K562 (cell line): Measurements from ENCODE around the gene CFDP1. TPM values are rescaled to one million over a fixed set of nuclear protein-coding genes. Genes with fewer than 3 reads are reported as not detected.

ENCODE experiments used
- CTBP1 ChIP-seq: fragments of 450-650 bp; IDR thresholded peaks from 2 replicates; pipeline ENCODE4 v1.6.1; 2016; ENCODE audit warnings: borderline replicate concordance
- DACH1 ChIP-seq: fragments of 450-650 bp; IDR thresholded peaks from 2 replicates; pipeline ENCODE4 v1.6.1; 2018; ENCODE audit not compliant: partially characterized antibody
- ERF ChIP-seq: fragments of 450-650 bp; formaldehyde crosslinking; IDR thresholded peaks from 2 replicates; pipeline ENCODE4 v1.4.0; 2020; ENCODE audit warnings: mild to moderate bottlenecking, mixed read lengths
- ESRRA ChIP-seq: fragments of 450-650 bp; IDR thresholded peaks from 2 replicates; pipeline ENCODE4 v1.6.1; 2014; ENCODE audit warnings: low read depth, mild to moderate bottlenecking, moderate library complexity, borderline replicate concordance
- PRPF4 ChIP-seq: fragments of 200-400 bp; formaldehyde crosslinking; IDR thresholded peaks from one replicate; pipeline ENCODE4 v1.6.1; 2017; ENCODE audit warnings: low read length, low read depth, mild to moderate bottlenecking; ENCODE audit not compliant: insufficient read depth, poor library complexity, severe bottlenecking
- RBFOX2 ChIP-seq: fragments of 200-400 bp; formaldehyde crosslinking; IDR thresholded peaks from 2 replicates; pipeline ENCODE4 v1.6.1; 2017; ENCODE audit warnings: low read depth, mild to moderate bottlenecking, low read length, moderate library complexity
- VEZF1 ChIP-seq: fragments of 200-800 bp; sonication (Bioruptor generic); IDR thresholded peaks from 2 replicates; pipeline ENCODE4 v1.6.1; 2017; ENCODE audit warnings: missing genetic modification characterization, missing compliant biosample characterization
- ZNF609 ChIP-seq: sonication (generic); formaldehyde crosslinking; IDR thresholded peaks from 2 replicates; pipeline ENCODE4 v1.8.1; 2023; ENCODE audit warnings: missing genetic modification reagents, mild to moderate bottlenecking, borderline replicate concordance
- polyA plus RNA-seq, 8 experiments: library from polyadenylated mRNA; depleted of rRNA in 4 of 8; stranded (reverse) in 5 of 8; unstranded in 3 of 8; fragments of >200 nt; fragmentation: Nextera tagmentation in 2 of 8; fragmentation: Illumina TruSeq in 1 of 8; extraction: Ambion mirVana in 2 of 8; extraction: Trizol in 1 of 8; gene quantifications; 2 replicates each; pipeline versions ENCODE4 v1.2.1 to v1.2.3, GENCODE V29; 2011 to 2014; ENCODE audit warnings: inconsistent platforms in 1 of 8, missing spikeins in 1 of 8
- total RNA-seq, 7 experiments: library from RNA; depleted of rRNA in 6 of 7; stranded (reverse); fragments of >200 nt in 6 of 7; fragmentation: Illumina TruSeq in 2 of 7; extraction: Trizol in 2 of 7; gene quantifications; 2 replicates each; pipeline versions ENCODE4 v1.2.1 to v1.2.3, GENCODE V29; 2011 to 2021; ENCODE audit warnings: low replicate concordance in 1 of 7
- TF ChIP-seq, protein P1 (sequence below), 2 experiments: fragments of 250-450 bp in 1 of 2; fragments of 450-650 bp in 1 of 2; sonication (Bioruptor Pico) in 1 of 2; IDR thresholded peaks; 2 replicates each; pipeline versions ENCODE4 v1.6.1 to v1.8.0; 2016 to 2021; ENCODE audit warnings: mild to moderate bottlenecking in 2 of 2, moderate library complexity in 2 of 2, missing compliant biosample characterization in 1 of 2, missing genetic modification characterization in 1 of 2

Gene CFDP1
- total and polyA plus RNA-seq, 9 of the 15 experiments (the other 6 are each of a cell fraction or from before 2014, with no cell fraction given): 31.5 to 78.4 (median 61.7) TPM

DNA sequence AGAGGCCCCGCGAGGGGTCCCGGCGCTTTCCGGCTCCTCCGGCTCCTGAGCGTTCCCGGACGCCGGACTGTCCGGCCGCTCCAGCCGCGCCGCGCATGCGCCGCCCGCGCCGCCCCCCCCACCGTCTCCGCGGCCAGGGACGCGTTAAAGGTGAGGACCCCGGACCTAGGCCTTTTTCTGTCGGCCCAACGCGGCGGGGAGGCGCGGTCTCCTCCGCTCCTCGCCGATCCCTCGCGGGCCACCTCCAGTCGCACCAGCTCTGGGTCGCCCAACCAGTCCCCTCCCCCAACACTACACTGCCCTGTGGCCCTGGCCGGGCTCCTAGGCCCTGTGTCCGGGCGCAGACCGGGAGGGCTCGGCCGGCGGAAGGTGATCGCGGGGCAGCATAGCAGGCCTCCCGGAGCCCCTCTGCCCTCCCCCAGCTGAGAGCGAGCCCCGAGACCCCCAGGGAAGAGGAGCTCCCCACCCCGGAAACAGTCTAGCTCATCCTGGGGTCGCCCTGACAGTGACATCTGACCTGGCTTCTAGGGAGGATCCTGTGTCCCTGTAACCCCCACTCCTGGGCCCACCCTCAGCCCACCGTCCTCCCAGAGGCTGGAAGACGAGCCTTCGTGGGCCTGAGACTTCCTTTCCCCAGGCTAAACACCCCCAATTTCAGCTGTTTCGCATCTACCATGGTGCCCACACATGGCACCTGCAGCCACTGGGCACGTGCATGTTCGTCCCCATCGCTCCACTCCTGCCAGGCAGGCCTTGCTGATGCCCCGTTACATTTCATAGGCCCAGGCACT, 167.2 kb downstream of the CFDP1 start (continued):
- no peak for TF ChIP-seq ZNF609 (CRISPR knock-in tag)
- peak; percentile 96 for TF ChIP-seq VEZF1
- TF ChIP-seq CTBP1: peak; percentile 62
- TF ChIP-seq ESRRA: peak; percentile 55; the same call in 1 of the 2 replicates
- peak; percentile 43 for TF ChIP-seq PRPF4
- TF ChIP-seq, protein P1, sequence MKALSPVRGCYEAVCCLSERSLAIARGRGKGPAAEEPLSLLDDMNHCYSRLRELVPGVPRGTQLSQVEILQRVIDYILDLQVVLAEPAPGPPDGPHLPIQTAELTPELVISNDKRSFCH (CRISPR knock-in tag; IDR thresholded peaks at IDR 0.05): no peak
- TF ChIP-seq, protein P1 (tag; IDR thresholded peaks at IDR 0.05): no peak
- TF ChIP-seq DACH1: no peak
- no peak for TF ChIP-seq ERF (CRISPR knock-in tag)
- TF ChIP-seq RBFOX2: peak; percentile 72
